Fibroblast of upper back skin (primary cell): ENCODE data around the gene SAMD4A.

ENCODE experiments used
- DNase-seq: peaks from one replicate; pipeline ENCODE4 v3.0.0-alpha.2; 2013

Gene SAMD4A

DNA sequence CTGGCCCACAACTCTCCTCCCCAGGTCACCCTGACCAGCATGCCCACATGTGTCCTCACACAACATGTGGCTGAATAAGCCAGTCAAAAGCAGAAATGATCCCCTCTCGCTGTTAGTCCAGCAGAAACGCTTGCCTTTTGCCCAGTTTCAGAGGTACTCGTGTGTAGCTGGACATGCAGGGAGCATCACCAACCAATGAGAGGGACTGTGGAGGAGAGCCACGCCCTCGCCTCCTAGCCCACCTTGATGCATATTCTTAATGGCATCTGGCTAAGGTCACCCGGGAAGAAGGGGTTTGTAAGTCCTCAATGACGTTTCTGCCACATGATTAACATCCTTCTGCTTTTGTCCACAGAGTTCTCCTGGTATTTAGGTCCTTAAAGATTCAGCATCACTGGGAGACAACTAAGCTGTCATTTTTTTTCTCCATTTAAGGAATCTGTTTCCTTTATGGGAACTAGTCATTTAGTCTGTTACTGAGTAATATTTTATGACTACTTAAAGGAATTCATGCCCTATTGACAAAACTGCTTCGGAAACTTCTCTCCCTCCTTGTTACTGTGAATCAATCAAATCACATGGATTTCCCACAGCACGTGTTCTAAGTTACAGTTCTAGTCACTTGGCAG is 201.7 kb downstream of the SAMD4A start:
- DNase-seq = peak; percentile 19

DNA sequence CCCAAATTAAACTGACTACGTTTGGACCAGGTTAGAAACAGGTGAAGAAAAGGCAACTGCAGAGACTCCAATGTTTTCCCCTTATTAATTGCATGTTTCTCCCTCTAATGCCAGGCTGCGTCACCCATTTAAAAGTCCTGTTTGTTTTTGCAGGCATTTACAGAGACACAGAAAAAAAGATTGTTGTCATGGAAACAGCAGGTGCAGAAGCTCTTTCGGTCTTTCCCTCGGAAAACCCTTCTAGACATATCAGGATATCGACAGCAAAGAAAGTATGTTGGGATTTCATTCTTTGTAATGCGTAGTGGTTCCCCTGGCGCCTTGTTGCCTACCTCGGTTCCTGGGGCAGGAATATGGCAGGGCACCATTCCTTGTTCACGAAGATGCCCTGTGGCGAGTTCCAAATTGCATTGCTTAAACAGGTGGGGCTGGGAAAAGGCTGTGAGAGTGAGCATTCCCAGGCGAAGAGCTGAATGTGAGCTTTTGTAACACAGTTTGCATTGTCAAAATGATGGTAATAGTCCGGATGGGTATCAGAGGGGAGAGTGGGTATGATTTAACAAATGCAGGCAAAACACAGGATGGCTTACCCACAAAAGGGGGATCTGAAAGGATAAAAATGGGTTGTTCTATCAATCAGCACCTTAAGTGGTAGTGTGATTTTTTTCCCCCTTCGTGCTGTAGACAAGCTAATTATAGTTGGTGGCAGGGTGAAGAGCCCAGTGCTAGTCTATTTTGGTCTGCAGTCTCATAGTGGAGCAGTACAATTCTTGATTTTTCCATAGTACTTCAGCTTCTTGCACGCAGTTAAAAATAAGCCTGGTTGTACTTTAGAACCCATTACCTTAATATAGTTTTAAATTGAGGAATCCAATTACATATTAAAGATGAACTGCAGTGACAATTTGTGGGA is 203.3 kb downstream of the SAMD4A start:
- no peak for DNase-seq

DNA sequence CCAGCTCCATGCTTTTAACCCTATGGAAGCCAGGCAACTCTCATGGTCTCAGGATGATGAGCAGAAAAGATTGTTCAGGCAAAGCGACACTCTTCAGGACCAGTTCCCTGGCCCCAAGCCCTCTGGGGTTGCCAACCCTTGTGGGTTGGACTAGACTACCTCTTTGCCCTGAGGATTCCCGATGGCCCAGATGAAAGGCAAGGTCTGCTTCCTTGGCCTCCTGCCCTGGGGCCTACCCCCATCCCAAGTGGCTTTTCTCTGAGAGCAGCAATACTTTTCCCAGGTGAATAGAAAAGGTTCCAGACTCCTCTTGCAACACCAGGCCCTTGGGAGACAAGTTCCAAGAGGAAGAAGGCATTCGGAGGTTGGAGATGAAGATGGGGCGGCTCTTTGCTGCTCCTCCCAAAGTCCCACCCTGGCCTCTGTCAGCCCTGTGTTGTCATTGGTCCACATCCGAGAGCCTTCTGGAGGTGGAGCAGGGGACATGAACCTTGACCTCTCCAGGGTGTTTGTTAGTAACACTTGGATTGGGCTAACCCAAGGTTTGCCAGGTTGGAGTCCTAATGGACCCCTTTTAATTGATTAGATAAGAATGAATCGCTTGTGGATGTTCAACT is 204.6 kb downstream of the SAMD4A start:
- DNase-seq = no peak

DNA sequence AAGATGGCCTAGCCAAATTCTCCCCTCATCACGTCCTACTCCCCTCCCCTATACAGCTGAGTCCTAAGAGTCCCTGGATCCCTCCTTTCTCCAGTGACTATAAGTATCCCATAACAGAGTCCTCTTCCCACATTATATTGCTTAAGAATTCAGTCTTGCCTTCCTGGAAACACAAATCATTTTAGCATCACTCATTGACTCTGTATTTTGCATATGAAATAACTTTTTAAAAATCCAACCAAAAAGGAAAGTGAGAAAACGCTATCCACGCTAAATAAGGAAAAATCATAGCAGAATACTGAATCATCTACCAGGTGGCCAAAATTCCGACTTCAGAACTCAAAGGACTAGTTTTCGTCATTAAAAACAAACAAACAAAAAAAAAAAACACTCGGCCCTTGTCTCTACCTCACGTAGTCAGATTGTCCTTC is 205.5 kb downstream of the SAMD4A start:
- peak; percentile 35 for DNase-seq

GRCh38 chr14:54773171-54774006 is 206.5 kb downstream of the SAMD4A start:
- DNase-seq = peak; percentile 100

- DNase-seq = no peak
Observed at GRCh38 chr14:54774824-54775223, 207.9 kb downstream of the SAMD4A start.

GRCh38 chr14:54775486-54776140 is 208.7 kb downstream of the SAMD4A start:
- no peak for DNase-seq

DNA sequence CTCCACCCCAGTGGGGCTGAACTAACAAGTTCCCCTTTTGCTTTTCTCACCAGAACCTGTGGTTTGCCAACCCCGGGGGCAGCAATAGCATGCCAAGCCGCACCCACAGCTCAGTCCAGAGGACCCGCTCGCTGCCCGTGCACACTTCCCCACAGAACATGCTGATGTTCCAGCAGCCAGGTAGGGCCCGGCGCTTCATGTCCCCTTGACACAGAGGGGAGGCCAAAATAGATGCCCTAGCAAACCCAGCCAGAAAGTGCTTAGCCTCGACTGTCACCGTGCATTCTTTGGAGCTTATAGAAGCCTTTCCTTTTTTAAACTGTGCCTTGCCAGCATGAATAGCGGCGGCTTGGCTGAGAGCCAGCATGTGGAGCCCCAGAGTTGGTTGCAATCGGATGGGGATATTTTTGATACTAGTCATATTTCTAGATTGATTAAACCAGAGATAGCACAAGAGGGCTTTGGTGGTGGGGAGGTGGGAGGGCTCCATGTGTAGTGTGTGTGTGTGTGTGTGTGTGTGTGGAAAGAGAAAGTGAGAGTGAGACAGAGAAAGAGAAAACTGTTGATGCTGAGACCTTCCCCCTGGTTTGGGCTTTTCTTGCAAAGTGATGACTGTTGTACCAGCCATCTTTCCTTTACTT is 209.6 kb downstream of the SAMD4A start:
- DNase-seq = peak; percentile 84

- no peak for DNase-seq
Observed at GRCh38 chr14:54777395-54777794, 210.5 kb downstream of the SAMD4A start.

DNA sequence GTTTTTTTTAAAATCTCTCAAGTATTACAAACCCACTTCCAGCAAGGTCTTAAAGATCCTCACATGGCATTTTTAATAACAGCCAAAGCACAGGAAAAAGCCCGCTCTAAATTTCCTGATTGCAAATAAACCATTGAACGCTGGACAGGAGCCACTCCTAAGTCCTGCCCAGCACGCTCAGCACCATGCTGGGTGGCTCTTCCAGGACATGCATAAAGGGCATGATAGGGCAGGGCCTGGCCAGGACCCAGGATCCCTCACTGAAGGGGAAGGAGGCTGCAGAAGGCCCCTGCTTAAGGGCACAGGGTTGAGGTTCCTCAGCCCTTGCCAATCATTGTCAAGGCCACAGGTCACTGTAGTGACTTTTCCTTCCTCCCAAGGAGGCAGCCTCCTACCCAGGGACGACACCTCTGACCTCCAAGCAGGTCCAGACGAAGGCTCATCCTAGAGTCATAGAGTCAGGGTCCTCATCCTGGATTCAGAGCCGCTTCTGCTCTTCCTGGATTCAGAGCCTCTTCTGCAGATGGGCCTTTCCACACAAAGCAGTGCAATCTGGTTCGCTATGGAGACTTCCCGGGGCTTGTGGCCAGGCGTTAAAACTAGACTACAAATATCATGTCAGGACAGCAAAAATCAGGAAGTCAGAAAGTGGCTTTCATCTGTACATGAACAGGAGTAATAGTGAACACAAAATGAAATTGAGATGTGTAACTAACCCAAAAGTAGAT is 211.9 kb downstream of the SAMD4A start:
- no peak for DNase-seq

DNA sequence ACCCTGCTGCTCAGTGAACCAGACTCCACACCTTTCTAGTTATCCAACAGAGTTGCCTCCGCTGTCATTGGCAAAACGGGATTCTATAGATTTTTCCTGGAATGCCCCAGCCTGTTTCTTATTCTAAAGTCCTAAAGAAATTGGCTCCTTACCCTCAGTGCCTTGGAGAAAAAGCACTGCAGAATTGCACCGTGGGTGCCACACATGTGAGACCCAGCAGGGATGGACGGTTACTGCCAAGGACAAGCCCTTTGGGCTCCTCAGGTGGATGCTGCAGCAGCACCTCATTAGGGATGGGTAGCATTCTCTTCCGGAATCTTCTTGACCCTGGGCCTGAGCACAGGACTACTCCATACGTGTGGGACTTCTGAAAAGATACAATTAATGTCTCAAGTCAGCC is 214.2 kb downstream of the SAMD4A start:
- no peak for DNase-seq

DNA sequence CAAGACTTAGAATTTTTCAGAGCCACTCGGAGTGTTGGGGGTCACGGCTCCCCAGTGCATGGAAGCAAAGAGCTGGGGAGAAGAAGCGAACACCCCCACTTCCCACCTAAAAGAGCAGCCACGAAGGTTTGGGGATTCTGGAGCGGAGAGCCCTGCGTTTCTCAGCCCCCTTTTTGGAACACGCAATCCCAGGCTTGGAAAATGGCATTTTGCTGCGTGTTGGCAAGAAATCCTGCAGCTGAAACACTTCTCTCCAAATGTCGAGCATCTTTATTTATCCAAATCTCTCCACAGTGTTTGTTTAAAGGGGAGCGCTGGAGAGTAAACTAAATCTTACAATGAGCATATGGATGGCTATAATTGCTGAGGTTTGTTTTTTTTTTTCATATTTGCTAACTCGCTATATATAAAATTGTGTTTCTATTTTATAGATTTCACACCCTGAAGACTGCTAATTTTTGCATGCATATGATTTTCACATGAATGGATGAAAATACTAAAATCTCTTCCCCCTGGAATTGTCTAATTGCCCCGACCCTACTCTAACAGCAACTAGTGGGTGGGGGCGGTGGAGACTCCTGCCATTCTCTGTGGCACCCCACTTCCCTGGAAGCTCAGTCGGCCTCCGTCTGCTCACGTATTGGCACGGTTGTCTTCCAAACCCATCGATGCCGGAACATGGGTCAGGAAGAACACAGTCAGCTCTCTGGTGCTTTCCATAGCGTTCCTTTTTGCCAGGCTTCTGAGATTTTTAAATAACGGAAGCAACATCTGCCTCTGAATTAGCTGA is 215.2 kb downstream of the SAMD4A start:
- DNase-seq = no peak

- DNase-seq = no peak
Observed at GRCh38 chr14:54782751-54783659, 216.1 kb downstream of the SAMD4A start.

DNA sequence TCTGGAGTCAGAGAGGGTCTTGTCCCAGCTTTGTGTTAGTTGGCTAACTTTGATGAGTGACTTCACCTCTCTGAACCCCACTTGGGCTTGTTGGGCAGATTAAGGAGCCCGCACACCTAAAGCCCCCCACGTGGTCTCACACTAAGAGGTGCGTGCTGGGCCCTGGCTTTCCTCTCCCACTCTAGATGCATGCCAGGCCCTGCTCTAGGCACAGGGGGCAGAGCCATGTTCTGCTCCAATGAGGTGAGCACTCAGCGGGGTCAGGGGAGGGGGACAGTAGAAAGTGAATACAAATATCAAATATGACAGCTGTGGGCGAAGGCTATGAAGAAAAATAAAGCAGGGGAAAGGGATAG is 216.7 kb downstream of the SAMD4A start:
- no peak for DNase-seq

DNA sequence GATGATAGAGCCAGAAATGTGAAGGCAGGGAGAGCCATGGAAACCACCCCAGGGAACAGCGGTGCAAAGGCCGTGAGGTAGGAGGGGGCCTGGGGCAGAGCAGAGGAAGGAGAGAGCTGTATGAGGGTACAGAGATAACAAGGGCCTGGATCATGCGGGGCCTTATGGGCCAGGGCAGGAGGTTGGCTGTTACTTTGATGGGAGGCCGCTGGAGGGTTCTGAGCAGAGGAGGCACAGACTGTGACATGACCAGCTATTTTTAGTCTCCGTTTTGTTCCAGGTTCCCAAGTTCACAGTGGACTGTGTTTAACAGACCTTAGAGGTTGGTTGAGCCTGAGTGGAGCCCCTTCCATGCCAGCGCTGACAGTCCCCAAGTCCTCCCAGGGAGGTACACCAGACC is 217.1 kb downstream of the SAMD4A start:
- no peak for DNase-seq

DNA sequence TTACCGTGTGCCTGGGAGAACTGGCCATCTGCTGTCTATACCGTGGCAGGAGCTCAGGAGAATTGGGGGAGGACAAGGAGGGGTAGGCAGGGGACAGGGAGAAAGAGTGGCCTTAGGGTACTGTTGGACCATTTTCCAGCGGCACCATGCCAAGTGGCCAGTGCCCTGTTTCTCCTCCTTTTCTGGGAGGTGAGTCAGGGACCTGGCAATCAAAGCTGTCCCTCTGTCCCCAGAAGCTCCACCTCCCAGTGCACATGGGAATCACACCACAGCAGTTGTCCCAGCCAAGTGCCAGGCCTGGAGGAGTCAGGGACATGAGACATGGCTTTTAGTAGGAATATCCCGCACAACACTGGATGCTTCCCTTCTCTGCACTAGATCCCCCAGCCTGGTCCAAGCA is 217.7 kb downstream of the SAMD4A start:
- DNase-seq = no peak

DNA sequence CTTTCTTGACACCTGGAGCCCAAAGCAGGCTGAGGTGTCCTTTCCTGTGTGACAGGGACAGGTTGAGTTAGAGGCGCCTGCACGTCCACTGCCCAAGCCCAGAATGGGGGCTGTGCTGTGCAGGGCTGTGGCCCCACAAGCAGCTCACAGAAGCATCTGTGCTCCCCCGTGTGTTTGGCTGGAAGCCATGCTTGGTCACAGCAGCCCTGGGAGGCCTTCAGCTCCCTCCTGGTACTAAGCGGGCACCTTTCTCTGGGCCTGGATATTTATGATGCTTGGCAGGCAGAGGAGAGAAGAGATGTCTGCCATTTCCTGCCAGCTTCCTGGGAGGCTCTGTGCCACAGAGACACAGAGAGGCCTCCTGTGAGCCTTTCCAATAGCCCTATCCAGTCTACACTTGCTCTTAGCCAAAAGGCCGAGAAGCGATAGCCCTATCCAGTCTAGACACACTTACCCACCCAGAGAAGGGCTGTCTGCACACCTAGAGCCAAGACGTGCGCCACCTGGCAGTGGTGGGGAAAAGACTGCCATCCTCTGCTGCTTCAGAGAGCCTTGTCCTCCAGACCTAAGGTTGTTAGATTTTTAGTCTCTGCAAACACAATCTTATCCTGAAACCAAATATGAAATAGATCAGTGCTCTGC is 218.3 kb downstream of the SAMD4A start:
- no peak for DNase-seq
